CD4-positive, alpha-beta memory T cell (primary cell): ENCODE measurements around the gene DEPDC7. TPM values are rescaled to one million over a fixed set of nuclear protein-coding genes. Genes with fewer than 3 reads are reported as not detected.
"Not testable (repeated sequence)": the region's sequence is repeated elsewhere in the genome, so short reads cannot be mapped to it uniquely, and the experiment has no call there.

ENCODE experiments used
- CTCF ChIA-PET: fragments of 350-600 bp; sonication (Branson Sonifier 250); formaldehyde crosslinking; loops from one replicate; lab custom pipeline; 2021; ENCODE audit warnings: inconsistent platforms; ENCODE audit not compliant: partially characterized antibody; lab: Charles Lee
- POLR2A ChIA-PET: fragments of 350-600 bp; sonication (Branson Sonifier 250); formaldehyde crosslinking; loops from one replicate; lab custom pipeline; 2021; ENCODE audit not compliant: partially characterized antibody; lab: Charles Lee
- DNase-seq, 5 donors: peaks; one replicate each; pipeline versions ENCODE4 v3.0.0 to v3.0.0-alpha.2; 2020 to 2022; ENCODE audit warnings: mixed read lengths in 1 of 5
- H3K27ac ChIP-seq: one replicate; pipeline ENCODE4 v1.7.0; 2013; ENCODE audit warnings: low read depth, low read length
- H3K27me3 ChIP-seq: 2 replicates; pipeline ENCODE4 v1.7.0; 2013; ENCODE audit warnings: mild to moderate bottlenecking, low read length, moderate library complexity; ENCODE audit not compliant: insufficient read depth
- H3K36me3 ChIP-seq: 2 replicates; pipeline ENCODE4 v1.7.0; 2013; ENCODE audit warnings: mild to moderate bottlenecking, low read length, moderate library complexity; ENCODE audit not compliant: insufficient read depth
- H3K4me1 ChIP-seq: 2 replicates; pipeline ENCODE4 v1.7.0; 2013; ENCODE audit warnings: mild to moderate bottlenecking, low read length, moderate library complexity; ENCODE audit not compliant: insufficient read depth
- H3K4me3 ChIP-seq, 2 donors: one replicate each; pipeline ENCODE4 v1.7.0; 2013; ENCODE audit warnings: low read length in 2 of 2, mild to moderate bottlenecking in 1 of 2
- H3K9me3 ChIP-seq, 2 donors: one replicate each; pipeline ENCODE4 v1.7.0; 2013; ENCODE audit warnings: low read length in 2 of 2, control low read depth in 1 of 2; ENCODE audit not compliant: control insufficient read depth in 1 of 2
- H3K27ac Mint-ChIP-seq, 7 donors: one replicate each; pipeline ENCODE4 v1.8.0; 2020 to 2021; ENCODE audit warnings: mixed read lengths in 7 of 7, mild to moderate bottlenecking in 6 of 7, inconsistent platforms in 3 of 7, moderate library complexity in 3 of 7
- H3K27me3 Mint-ChIP-seq, 2 donors: one replicate each; pipeline ENCODE4 v1.8.0; 2020 to 2021; ENCODE audit warnings: mixed read lengths in 2 of 2
- H3K36me3 Mint-ChIP-seq, 2 donors: one replicate each; pipeline ENCODE4 v1.8.0; 2020 to 2021; ENCODE audit warnings: mixed read lengths in 2 of 2, inconsistent platforms in 1 of 2, mild to moderate bottlenecking in 1 of 2
- H3K4me1 Mint-ChIP-seq, 4 donors: one replicate each; pipeline ENCODE4 v1.8.0; 2020 to 2021; ENCODE audit warnings: mixed read lengths in 4 of 4, mild to moderate bottlenecking in 1 of 4
- H3K4me3 Mint-ChIP-seq, 8 donors: one replicate each; pipeline ENCODE4 v1.8.0; 2020 to 2021; ENCODE audit warnings: mixed read lengths in 8 of 8, mild to moderate bottlenecking in 7 of 8, moderate library complexity in 6 of 8, inconsistent platforms in 3 of 8
- H3K9me3 Mint-ChIP-seq, 8 donors: one replicate each; pipeline ENCODE4 v1.8.0; 2020 to 2021; ENCODE audit warnings: mixed read lengths in 8 of 8, mild to moderate bottlenecking in 5 of 8, inconsistent platforms in 3 of 8, moderate library complexity in 1 of 8
- intact Hi-C: fragments of 100-400 bp; cut with micrococcal nuclease; formaldehyde crosslinking; loops from one replicate; pipeline ENCODE4 v1.15.1; 2023
- polyA plus RNA-seq, 2 donors: library from polyadenylated mRNA; unstranded; fragments of 300-500 nt; fragmentation: Illumina TruSeq; gene quantifications; one replicate each; pipeline ENCODE4 v1.2.3, GENCODE V29; 2021
- total RNA-seq, 2 experiments: library from RNA; stranded (reverse); gene quantifications; one replicate each; pipeline ENCODE4 v1.2.3, GENCODE V29; 2021

Gene DEPDC7
- total and polyA plus RNA-seq, 4 experiments from 2014 or later, result 0.37 to 1.9 (median 1.0) TPM

DNA sequence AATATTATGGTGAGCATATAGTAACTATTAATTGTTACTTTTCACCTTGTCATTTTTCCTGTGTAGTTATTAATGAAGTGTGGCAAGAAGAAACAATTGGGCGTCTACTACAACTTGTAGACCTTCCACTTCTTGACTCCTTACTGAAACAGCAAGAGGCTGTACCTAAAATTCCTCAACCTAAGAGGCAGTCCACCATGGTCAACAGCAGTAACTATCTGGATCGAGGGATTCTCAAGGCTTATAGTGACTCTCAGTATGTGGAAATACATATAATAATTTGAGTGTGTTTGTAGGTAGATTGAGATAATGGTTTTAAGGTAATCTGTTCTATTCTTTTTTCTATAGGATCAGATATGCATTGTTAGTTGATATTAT is 12.8 kb downstream of the DEPDC7 start:
- no peaks in the 10 kb centered on the region for H3K4me1 Mint-ChIP-seq
- H3K9me3 ChIP-seq, result no peaks in the 10 kb centered on the region
- H3K36me3 ChIP-seq, result no peaks in the 10 kb centered on the region
- no peak overlapping the region for H3K4me3 ChIP-seq
- no peak overlapping the region for H3K27ac ChIP-seq
- ChIA-PET CTCF (interaction anchor here (1.0 to 1.1 kb wide), 2 partner anchors 13 to 46 kb away, joined by 3 to 5 read pairs; partner anchors contain the start of gene DEPDC7), POLR2A (interaction anchor here (2.7 kb wide), 1 partner anchor 11 kb away, joined by 9 read pairs; the partner anchor contains the start of gene TCP11L1)
- no peaks in the 10 kb centered on the region for H3K4me1 ChIP-seq
- DNase-seq, result no peak
- H3K27me3 Mint-ChIP-seq, result peaks cover 0 to 6% of the 10 kb centered on the region in 2 donors
- no peaks in the 10 kb centered on the region for H3K27me3 ChIP-seq
- peak overlapping the region in 1 of 7 donors; percentile 47 for H3K27ac Mint-ChIP-seq
- H3K36me3 Mint-ChIP-seq, result no peaks in the 10 kb centered on the region
- intact Hi-C loops, result no loop called here
- H3K4me3 Mint-ChIP-seq, result no peak overlapping the region
- H3K9me3 Mint-ChIP-seq, result no peaks in the 10 kb centered on the region

DNA sequence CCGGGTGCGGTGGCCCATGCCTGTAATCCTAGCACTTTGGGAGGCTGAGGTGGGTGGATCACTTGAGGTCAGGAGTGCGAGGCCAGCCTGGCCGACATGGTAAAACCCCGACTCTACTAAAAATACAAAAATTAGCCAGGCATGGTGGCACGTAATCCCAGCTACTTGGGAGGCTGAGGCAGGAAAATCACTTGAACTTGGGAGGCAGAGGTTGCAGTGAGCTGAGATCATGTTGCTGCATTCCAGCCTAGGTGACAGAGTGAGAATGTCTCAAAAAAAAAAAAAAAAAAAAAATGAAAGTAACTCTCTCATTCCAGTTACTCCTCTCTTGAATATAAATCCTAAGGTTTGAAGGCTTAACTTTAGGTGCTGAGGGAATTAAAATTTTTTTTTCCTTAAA is 13.5 kb downstream of the DEPDC7 start:
- H3K27ac ChIP-seq, DNase-seq, H3K27me3 ChIP-seq, POLR2A ChIA-PET, H3K4me3 Mint-ChIP-seq, H3K4me1 Mint-ChIP-seq, intact Hi-C loops, H3K9me3 Mint-ChIP-seq, H3K27ac Mint-ChIP-seq, H3K36me3 Mint-ChIP-seq, H3K9me3 ChIP-seq, H3K27me3 Mint-ChIP-seq, H3K4me1 ChIP-seq, H3K4me3 ChIP-seq, H3K36me3 ChIP-seq: not testable (repeated sequence)
- CTCF ChIA-PET, result interaction anchor here (0.7 to 1.2 kb wide), 4 partner anchors 14 to 47 kb away, joined by 3 to 5 read pairs (median 4); partner anchors contain the start of gene DEPDC7

DNA sequence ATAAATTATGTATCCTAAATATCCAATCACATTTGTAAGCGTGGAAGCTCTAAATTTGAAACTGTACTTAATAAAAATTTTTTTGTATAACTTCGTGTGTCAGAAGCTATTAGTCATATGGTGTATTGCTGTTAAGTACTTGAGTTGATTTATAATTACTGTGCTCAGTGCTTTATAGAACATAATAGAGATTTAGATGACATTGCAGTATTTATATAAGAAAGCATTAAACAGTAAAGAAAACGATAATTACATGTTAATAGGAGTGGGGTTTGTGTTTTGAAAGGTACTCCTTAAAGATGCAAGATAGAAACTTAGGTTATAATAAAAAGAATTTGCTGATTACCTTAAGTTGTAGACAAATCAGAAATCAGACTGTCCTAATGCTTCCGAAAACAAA is 17.8 kb downstream of the DEPDC7 start:
- Mint-ChIP-seq H3K27me3 (peaks cover 8 to 9% of the 10 kb centered on the region in 2 donors), H3K9me3 (no peaks in the 10 kb centered on the region), H3K4me3 (no peak overlapping the region), H3K4me1 (no peaks in the 10 kb centered on the region), H3K36me3 (no peaks in the 10 kb centered on the region), H3K27ac (no peak overlapping the region)
- H3K36me3 ChIP-seq, result no peaks in the 10 kb centered on the region
- intact Hi-C loops, result no loop called here
- no peak for DNase-seq
- POLR2A ChIA-PET, result no interaction called here
- H3K4me3 ChIP-seq, result no peak overlapping the region
- H3K4me1 ChIP-seq, result no peaks in the 10 kb centered on the region
- no peaks in the 10 kb centered on the region for H3K27me3 ChIP-seq
- no peaks in the 10 kb centered on the region for H3K9me3 ChIP-seq
- CTCF ChIA-PET, result interaction anchor here (0.5 to 1.4 kb wide), 2 partner anchors 10 to 1204 kb away, joined by 3 to 4 read pairs; no protein-coding TSS in a partner anchor
- H3K27ac ChIP-seq, result no peak overlapping the region

DNA sequence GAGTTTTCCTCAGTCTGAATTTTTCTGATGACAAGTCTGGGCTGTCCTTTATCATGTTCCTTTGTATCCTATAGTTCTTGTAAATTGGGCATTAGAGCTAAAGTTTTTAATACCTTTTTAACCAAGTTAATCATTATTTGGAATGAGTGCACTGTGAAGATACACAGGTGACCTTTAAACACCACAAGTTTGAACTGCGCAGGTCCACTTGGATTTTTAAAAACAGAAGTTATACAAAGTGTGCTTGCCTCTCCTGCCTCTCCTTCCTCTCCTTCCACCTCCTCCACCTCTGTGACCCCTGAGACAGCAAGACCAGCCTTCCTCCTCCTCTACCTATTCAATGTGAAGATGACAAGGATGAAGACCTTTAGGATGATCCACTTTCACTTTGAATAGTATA is 19.3 kb downstream of the DEPDC7 start:
- Histone ChIP-seq H3K27ac (no peak overlapping the region), H3K4me1 (peaks cover under 1% of the 10 kb centered on the region), H3K27me3 (no peaks in the 10 kb centered on the region), H3K36me3 (no peaks in the 10 kb centered on the region), H3K9me3 (no peaks in the 10 kb centered on the region), H3K4me3 (no peak overlapping the region)
- H3K27ac Mint-ChIP-seq, result peak overlapping the region in 2 of 7 donors; percentile 4 to 54
- H3K36me3 Mint-ChIP-seq, result peaks cover 0 to 7% of the 10 kb centered on the region in 2 donors
- ChIA-PET CTCF (no interaction called here), POLR2A (no interaction called here)
- peaks cover 0 to 6% (median 0%) of the 10 kb centered on the region in 4 donors for H3K4me1 Mint-ChIP-seq
- DNase-seq, result no peak
- peaks cover 8 to 9% of the 10 kb centered on the region in 2 donors for H3K27me3 Mint-ChIP-seq
- peaks cover 0 to 3% (median 0%) of the 10 kb centered on the region in 8 donors for H3K9me3 Mint-ChIP-seq
- peak overlapping the region in 1 of 8 donors; percentile 26 for H3K4me3 Mint-ChIP-seq
- intact Hi-C loops, result loop anchor here (5.0 kb wide), 1 partner anchor 33 kb away; no protein-coding TSS in a partner anchor

DNA sequence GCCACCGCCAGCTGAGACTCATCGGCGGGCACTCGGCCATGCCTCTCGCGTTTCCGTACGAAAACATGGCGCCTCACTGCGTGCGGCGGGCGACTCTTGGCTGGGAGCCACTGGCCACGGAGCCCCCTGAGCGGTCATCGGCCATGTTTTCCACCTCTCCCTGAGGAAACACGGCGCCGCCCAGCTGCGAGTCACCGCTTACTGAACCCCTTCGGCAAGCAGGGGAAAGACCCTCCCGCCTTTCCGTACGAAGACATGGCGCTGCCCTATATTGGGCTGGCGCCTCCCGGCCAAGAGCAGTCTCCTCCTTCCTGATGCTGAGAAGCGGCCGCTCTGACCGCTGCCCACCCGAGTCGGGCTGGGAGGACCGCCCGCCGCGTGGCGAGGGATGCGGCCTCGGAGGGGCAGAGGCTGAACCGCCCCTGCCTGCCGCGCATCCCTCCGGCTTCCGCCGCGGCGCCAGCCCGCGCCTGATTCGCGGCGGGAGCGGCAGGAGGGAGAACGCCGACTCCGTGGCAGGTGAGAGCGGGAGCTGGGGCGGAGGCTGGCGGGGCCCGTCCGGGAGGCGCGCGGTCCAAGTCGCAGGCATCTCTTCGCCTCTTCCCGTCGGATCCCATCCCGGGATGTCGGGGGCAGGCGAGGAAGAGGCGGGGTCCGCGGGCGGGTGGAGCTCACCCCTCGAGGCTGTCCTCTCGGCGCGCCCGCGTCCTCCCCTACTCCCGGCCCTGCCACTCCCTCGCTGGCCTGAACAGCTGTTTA is 23.8 kb downstream of the DEPDC7 start, which contains the start of gene TCP11L1:
Gene TCP11L1, plus strand, starts transcription at position 299 of the 759 bp plus-strand sequence. CDS start 4,202 bp downstream, outside the sequence.
- H3K4me3 ChIP-seq, result peak within 1 kb of the TSS; percentile 62 to 73
- intact Hi-C loops, result loop anchor here (1.0 to 5.0 kb wide), 8 partner anchors 24 to 219 kb away; partner anchors contain the start of genes CSTF3, DEPDC7 and QSER1
- H3K27me3 ChIP-seq, result no peaks in the 10 kb centered on the region

DNA sequence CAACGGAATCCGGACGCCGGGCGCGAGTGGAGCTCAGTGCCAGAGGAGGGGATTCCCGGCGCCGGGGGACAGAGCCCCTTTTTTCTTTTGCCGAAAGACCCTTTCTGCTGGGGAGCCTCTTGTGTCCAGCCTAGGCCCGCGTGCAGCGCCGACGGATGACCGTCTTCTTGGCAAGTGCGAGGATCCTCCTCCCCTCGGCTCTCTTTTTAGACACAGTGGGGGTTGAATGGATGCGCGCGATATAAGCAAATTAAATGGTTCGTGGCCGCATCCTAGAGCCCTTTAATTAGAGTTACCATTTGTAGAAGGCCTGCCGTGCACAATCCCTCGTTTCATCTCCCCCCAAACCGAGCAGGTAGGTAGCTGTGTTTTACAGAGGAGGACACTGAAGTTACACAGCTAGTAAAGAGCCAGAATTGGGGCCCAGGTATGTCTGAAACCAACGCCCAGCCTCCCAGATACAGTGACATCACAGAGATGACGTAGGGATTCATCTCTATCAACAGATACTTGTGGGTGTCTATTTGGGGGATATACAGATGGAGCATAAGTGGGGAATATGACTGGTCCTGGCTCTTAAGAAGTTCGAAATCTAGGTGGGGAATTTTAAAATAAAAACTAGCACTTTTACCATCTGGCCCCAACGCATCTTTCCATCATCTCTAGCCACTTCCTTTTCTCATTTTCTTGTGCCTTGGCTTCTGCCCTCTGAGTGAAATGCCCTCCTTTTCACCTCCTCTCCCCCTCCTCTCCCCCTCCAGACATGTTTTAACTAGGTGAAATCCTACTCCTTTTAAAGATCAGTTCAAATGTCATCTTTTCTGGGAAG is 24.6 kb downstream of the DEPDC7 start:
- Histone ChIP-seq H3K36me3 (no peaks in the 10 kb centered on the region), H3K9me3 (no peaks in the 10 kb centered on the region), H3K4me1 (peaks cover 11% of the 10 kb centered on the region), H3K4me3 (peak overlapping the region; percentile 62 to 73), H3K27ac (peak overlapping the region; percentile 78), H3K27me3 (no peaks in the 10 kb centered on the region)
- DNase-seq, result peak; percentile 37 to 71 (median 50)
- Mint-ChIP-seq H3K27ac (peak overlapping the region; percentile 92 to 98 (median 95)), H3K27me3 (peaks cover 2 to 3% of the 10 kb centered on the region in 2 donors), H3K36me3 (peaks cover 4 to 21% of the 10 kb centered on the region in 2 donors), H3K4me3 (peak overlapping the region; percentile 92 to 95 (median 95)), H3K4me1 (peaks cover 8 to 19% (median 11%) of the 10 kb centered on the region in 4 donors), H3K9me3 (peaks cover 0 to 3% (median 0%) of the 10 kb centered on the region in 8 donors)
- POLR2A ChIA-PET, result interaction anchor here (0.6 to 3.8 kb wide), 13 partner anchors 9 to 1011 kb away, joined by 3 to 43 read pairs (median 7); partner anchors contain the start of genes CAPRIN1, CSTF3, DEPDC7 and EIF3M
- intact Hi-C loops, result loop anchor here (2.0 kb wide), 1 partner anchor 147 kb away; the partner anchor contains the start of gene QSER1
- CTCF ChIA-PET, result interaction anchor here (0.6 to 3.1 kb wide), 10 partner anchors 13 to 147 kb away, joined by 3 to 16 read pairs (median 6); partner anchors contain the start of gene DEPDC7

More for the DNA sequence above, 23.8 kb downstream of the DEPDC7 start, which contains the start of gene TCP11L1:
- peak; percentile 74 to 90 (median 80) for DNase-seq
- no peaks in the 10 kb centered on the region for H3K36me3 ChIP-seq
- Mint-ChIP-seq H3K4me1 (peaks cover 8 to 19% (median 11%) of the 10 kb centered on the region in 4 donors), H3K36me3 (peaks cover 4 to 16% of the 10 kb centered on the region in 2 donors), H3K27me3 (peaks cover 2 to 7% of the 10 kb centered on the region in 2 donors), H3K9me3 (peaks cover 0 to 3% (median 0%) of the 10 kb centered on the region in 8 donors), H3K4me3 (peak within 1 kb of the TSS; percentile 93 to 95 (median 95)), H3K27ac (peak within 1 kb of the TSS; percentile 92 to 98 (median 95))
- CTCF ChIA-PET, result interaction anchor here (0.8 to 3.1 kb wide), 12 partner anchors 14 to 146 kb away, joined by 3 to 16 read pairs (median 6); partner anchors contain the start of genes DEPDC7 and QSER1
- H3K9me3 ChIP-seq, result no peaks in the 10 kb centered on the region
- H3K27ac ChIP-seq, result peak within 1 kb of the TSS; percentile 78
- POLR2A ChIA-PET, result interaction anchor here (0.6 to 3.8 kb wide), 17 partner anchors 8 to 1012 kb away, joined by 3 to 43 read pairs (median 7); partner anchors contain the start of genes CAPRIN1, CSTF3, DEPDC7 and EIF3M
- H3K4me1 ChIP-seq, result peaks cover 11% of the 10 kb centered on the region
